COLO668 (cell line): ENCODE measurements around the gene NEDD4L.
A peak's percentile ranks its signal among the peaks of the same experiment; 100 is the strongest.

Source experiments
- DNase-seq: peaks from one replicate; lab custom pipeline; 2025; ENCODE audit not compliant: unreplicated experiment; lab: John Stamatoyannopoulos, UW

The NEDD4L gene

DNA sequence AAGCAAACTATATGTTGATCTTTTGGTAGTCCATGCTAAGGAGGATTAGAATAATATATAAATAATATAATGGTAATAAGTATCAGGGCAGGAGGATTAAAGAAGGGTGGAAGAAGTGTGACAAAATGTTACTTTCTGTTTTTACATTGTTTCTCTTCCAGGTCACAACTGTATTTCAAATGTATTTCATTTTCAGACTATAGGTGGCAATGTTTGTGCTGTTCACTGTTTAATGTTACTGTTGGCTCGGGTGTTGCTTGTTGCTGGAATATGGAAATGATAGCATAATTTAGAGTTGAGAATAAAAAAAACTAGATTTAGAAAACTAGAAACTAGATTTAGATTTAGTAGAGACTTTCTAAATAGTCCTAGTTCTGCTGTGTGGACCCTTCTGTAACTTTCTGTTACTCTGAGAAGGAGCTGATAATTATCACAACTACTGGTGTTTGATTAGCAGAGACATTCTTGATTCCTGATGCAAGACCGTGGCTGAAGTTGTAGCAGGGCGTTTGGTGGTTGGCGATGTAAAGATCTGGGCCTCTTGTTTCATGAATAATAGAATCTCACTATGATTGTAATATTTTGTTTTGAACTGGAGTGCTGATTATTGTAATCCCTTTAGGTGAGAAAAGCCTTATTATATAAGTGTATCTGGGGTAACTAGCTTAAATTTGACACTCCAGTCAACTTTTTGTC, 7.9 kb downstream of the NEDD4L start:
- DNase-seq = no peak

DNA sequence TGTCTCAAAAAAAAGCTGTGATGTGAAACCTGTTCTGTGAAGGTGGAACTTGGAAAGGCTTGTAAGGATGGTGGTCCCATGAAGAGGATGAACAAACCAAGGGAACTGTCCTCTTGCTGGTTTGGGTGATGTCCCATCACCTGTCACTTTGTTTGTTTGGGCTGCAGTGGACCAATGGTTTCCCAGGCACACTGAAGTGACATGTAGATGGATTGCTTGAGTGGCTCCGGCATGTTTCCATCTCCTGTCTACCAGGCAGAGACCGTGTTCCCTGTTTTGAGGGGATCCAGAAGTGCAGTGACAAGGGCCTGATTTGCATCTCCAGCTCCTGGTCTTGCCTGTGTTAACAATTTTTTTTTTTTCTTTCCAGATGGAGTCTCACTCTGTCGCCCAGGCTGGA, 8.9 kb downstream of the NEDD4L start:
- DNase-seq = no peak

DNA sequence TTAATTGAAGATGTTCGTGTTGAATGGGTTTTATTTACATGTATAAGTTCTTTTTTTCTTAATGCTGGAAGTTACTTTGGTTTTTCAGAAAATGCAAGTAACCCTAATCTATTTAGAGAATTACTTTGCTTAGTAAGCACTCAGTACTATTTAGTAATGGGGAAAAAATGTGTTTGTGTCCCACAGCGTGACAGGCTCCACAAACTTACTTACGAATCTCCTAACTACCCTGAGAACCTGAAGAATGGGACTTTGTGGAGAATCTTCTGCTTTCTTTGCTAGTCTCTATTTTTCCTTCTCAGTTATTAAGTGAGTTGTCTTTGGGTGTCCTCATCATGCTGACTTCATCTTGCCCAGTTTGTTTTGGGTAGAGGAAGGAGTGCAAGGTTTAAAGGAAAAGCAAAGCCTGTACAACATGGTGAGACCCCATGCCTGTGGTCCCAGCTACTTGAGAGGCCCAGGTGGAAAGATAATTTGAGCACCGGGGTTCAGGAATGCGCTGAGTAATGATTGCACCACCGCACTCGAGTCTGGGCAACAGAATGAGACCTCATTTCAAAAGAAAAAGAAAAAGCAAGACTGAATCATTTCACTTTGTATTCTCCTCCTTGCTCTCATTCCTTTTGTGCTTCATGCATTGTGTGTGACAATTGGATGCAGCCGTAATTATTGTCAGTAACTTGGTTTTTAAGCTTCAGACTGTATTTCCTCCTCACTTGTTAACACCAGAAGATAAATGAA, 10.2 kb downstream of the NEDD4L start:
- no peak for DNase-seq

GRCh38 chr18:58055890-58056558, 12.0 kb downstream of the NEDD4L start:
- DNase-seq = no peak

- no peak for DNase-seq
Measured at GRCh38 chr18:58056852-58057251, 12.8 kb downstream of the NEDD4L start.

GRCh38 chr18:58057291-58057965, 13.4 kb downstream of the NEDD4L start:
- DNase-seq = no peak

DNA sequence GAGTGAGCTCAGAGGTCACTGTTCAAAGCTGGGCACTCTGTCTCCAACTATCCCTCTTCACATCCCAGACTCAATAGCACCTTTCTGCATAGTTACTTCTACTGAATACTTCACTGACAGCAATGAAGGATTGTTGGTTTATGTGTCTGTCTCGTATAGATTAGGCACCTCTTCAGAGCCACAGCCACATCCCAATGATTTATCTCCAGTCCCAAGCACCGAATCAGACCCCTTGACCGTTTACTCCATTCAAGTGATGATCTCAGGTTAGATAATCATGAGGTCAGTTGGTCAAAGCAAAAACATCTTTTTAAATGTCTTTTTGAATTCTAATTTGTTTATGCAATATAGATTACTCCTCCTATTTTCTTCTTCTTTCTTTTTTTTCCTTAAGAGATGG, 14.7 kb downstream of the NEDD4L start:
- DNase-seq = no peak

DNA sequence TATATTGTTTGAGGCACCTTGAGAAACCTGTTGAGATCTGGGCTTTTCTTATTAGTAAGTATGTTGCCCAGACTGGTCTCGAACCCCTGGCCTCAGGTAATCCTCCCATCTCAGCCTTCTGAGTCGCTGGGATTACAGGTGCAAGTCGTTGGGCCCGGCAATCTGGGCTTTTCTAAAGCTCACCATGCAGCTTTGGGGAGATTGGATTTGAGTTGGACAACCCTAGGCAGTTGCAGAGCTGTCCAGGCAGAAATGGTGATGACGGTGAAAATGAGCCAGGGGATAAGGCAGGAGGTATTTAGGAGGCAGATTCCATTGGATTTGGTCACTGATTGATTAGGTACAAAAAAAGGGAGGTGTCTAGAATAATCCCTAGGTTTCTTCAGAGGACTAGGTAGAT, 16.2 kb downstream of the NEDD4L start:
- no peak for DNase-seq

GRCh38 chr18:58061349-58061748, 17.3 kb downstream of the NEDD4L start:
- no peak for DNase-seq

- DNase-seq = no peak
Measured at GRCh38 chr18:58064406-58064998, 20.5 kb downstream of the NEDD4L start.

DNA sequence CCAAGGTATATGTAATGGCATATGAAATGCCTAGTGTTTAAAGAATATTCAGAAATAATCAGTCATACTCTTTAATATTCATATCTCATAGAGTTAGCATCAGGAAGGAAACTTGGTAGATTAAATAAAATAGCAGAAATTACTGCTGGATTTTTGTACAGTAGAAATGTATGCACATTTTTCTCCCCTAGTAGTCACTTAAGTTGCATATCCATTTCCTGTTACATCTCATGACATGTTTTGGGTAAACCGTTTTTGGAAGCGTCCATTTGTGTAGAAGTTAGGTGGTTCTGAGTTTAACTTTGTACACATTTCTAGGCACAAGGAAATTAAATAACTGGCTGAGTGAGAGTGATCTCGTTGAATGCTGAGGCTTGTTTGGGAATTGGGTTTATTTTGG, 21.9 kb downstream of the NEDD4L start:
- no peak for DNase-seq

- no peak for DNase-seq
Measured at GRCh38 chr18:58067601-58068000, 23.6 kb downstream of the NEDD4L start.

DNA sequence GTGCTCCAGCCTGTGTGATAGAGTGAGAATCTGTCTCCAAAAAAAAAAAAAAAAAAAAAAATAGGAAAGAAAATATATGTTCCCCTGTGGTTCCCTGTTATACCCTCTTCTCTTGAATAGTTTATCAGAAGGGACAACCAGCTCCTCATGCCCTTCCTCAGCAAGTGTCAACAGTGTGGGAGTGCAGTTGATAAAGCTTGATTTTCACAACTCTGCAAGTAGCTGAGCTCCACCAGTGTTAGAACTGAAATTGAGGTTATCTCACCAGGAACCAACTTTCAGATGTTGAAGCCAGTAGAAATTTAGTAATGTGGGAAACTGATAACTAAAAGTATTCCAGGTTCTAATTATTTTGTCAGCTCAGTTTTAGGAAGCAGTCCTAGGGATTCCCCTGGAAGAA, 25.1 kb downstream of the NEDD4L start:
- DNase-seq = no peak

GRCh38 chr18:58069721-58070292, 25.8 kb downstream of the NEDD4L start:
- DNase-seq = no peak

DNA sequence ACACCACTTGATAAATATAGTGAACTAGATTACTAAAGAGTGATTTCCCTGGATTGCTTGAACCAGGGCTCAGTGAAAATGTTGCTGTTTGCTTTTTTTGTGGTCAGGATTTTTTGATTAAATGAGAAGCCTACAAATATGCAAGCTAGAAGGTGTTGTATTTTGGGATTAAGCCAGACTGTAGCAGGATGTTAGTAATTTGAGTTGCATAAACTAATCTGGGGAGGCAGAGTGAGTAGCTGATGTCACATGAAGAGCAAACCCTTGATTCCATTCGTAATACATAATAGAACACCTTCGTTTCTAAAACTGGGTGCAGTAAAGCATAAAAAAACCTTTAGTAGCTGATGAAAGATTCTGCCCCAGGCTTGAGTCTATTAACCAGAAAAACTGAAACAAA, 32.0 kb downstream of the NEDD4L start:
- DNase-seq = no peak

GRCh38 chr18:58077329-58077728, 33.3 kb downstream of the NEDD4L start:
- DNase-seq = no peak

DNA sequence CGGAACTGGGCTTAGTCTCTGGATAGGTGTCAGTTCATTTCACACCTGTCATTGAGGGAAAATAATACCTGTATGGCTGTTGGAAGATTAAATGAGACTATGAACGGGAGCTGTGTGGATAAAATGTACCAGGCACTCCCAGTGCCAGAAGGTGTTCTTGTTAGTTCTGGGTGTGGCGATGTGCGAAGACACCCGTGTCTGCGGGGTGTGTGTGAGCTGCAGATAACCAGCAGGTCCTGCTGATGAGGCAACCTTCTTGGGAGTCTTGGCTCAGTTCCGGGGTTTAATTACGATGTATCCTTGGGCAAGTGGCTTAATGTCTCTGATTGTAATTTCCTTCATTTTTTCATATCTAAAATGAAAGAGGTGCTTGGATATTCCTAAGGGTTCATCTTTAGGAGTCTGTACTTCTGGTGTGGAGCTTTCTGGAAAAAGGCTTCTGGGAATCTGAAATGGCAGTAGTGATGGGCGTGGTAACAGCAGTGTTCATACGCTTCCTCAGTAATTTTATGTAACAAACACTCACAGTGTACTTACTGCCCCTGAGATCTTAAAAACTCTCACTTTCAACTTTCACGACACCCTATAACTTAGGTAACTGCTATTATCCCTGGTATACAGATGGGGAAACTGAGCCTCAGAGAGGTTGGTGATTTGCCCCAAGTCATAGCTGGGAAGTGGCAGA, 35.0 kb downstream of the NEDD4L start:
- DNase-seq = no peak

DNA sequence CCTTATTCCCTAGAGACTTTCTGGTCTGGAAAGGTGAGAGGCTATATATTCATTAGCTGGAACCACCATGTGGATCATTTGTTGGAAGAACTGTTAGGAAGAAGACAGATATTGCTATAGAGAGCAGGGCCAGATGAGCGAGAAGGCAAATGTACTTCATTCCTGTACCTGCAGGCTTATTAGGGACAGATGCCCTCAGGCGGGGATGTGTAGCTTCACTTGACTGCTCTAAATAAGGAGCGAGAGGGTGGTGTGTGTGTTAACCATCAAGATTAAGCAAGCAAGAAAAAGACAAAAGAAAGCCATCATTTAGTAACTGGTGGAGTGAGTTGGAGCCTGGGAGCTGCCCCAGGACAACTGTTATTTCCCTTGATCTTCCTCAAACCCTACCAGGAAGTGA, 36.4 kb downstream of the NEDD4L start:
- DNase-seq = no peak

GRCh38 chr18:58087928-58088690, 44.1 kb downstream of the NEDD4L start:
- peak; percentile 52 for DNase-seq

DNA sequence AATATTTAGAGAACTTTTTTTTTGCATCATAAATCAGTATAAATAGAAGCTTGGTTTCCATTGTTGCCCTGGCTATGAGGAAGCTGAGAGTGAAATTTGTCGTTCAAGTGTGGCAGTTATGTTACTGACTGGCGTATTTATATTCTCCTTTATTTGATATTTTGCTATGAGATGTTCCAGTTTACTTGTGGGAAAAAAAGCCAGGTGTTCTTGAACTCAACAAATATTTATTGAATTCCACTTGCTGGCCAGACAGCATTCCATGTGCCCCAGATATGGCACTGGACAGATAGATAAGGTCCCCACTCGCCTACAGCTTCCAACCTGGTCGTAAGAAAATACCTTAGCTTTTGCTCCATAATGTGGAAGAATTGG, 44.7 kb downstream of the NEDD4L start:
- no peak for DNase-seq
